SK-MEL-5 (cell line): ENCODE measurements around the gene C18orf54. TPM values are rescaled to one million over a fixed set of nuclear protein-coding genes. Genes with fewer than 3 reads are reported as not detected.
A peak's percentile ranks its signal among the peaks of the same experiment; 100 is the strongest.
"Not testable (repeated sequence)": the region's sequence is repeated elsewhere in the genome, so short reads cannot be mapped to it uniquely, and the experiment has no call there.

Source experiments
- DNase-seq: peaks from one replicate; pipeline ENCODE4 v3.0.0-alpha.2; 2016; ENCODE audit warnings: low read depth, low spot score
- in situ Hi-C: cut with HindIII; loops from 2 replicates; pipeline ENCODE4 v1.10.0; 2016; ENCODE audit warnings: low sequenced_read_pairs, high pct_unique_total_duplicates, low pct_unique_long_range_greater_than_20kb
- polyA plus RNA-seq, 2 experiments: library from polyadenylated mRNA; depleted of rRNA; stranded (reverse); fragments of >200 nt; gene quantifications; 2 replicates each; pipeline ENCODE4 v1.2.3, GENCODE V29; 2015
- total RNA-seq: library from RNA; depleted of rRNA; stranded (reverse); fragments of >200 nt; shearing (Covaris generic); gene quantifications from 2 replicates; pipeline ENCODE4 v1.2.3, GENCODE V29; 2014; rRNA removed

The C18orf54 gene
- 1.6 and 3.4 TPM in 2 replicates for total RNA-seq
- polyA plus RNA-seq (2015; cell fraction: cytosol; rRNA removed): 2.4 and 2.6 TPM in 2 replicates
- polyA plus RNA-seq (2015; cell fraction: nucleus; rRNA removed): 4.3 and 5.2 TPM in 2 replicates

DNA sequence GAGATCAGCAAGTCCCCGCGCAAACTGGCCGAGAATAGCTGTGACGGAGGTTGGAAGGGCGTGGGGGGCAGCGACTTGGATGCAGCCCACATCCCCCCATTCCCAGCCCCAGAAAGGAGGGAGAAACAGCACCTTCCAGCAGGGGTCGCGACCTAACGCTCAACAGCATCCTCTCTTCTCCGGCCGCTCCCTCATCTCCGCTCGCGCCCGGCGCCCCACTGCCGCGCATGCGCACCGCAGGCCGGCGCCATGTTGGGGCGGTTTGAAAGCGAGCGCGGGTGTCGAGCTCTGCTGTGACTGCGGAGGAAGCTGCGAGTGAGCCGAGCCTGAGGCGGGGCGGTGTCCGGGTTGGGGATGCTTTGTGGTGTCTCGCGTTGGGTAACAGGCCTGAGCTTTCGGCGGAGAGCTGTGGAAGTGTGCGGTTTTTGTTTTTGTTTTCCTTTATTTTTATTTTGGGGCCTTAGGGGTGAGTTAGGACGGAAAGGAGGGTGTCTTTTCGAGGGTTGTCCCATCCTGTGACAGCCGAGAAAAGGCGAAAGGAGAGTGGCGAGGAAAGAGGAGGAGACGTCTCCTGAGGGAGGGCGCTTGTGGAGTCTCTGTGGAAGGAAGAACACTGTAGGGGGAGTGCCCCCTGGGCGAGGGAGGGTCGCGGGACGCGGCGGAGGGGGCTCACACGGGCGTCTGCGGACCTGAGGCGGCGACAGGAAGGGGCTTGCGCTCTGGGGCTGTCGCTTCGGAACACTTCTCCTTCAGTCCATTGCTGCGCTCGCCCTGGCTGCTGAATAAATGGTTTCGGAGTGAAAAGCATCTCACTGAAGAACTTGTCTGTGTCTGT, at the start of gene C18orf54, which contains the start of gene STARD6:
Gene C18orf54, plus strand, starts transcription at position 247 of the 835 bp plus-strand sequence. CDS start 2,667 bp downstream, outside the sequence.
Gene STARD6, minus strand, starts transcription at position 199 of the 835 bp plus-strand sequence. CDS start 3,285 bp downstream, outside the sequence.
- in situ Hi-C loops: no loop called here
- peak; percentile 89 for DNase-seq

DNA sequence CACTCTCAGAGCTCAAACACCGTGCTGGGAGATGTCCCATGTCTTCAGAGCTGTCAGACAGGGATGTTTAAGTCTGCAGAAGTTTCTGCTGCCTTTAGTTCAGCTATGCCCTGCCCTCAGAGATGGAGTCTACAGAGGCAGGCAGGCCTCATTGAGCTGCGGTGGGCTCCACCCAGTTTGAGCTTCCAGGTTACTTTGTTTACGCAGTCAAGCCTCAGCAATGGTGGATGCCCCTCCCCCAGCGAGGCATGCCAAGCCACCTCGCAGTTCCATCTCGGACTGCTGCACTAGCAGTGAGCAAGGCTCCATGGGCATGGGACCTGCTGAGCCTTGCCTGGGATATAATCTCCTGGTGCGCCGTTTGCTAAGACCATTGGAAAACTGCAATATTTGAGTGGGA, 48.1 kb upstream of the C18orf54 start:
- in situ Hi-C loops, DNase-seq: not testable (repeated sequence)

DNA sequence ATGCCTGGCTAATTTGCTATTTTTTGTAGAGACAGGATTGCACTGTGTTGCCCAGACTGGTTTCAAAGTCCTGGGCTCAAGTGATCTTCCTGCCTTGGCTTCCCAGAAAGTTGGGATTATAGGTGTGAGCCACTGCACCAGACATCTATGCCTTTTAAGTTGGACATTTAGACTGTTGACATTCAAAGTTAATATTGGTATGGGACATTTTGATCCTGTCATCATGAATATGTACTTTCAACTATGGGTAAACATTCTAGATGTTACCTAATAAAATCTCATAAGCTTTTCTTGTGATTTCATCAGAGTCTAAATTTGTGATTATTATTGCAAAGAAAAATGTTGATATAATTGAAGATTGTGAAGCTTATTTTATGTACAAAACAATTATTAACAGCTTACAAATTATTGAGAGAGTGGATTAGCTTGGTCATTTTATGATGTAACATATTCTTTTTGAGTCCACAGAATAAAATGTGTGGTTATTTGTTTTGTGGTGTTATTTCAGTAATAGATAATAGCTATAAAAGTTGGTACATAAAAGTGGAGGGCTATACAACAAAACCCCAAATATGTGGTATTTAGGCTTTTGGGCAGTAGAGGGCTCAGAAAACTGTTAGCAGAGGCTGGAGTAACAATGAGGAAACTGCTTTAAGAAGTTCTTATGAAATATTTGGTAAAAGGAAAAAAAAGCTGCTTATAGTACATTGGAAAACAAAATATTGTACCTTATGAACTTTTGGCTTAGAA, 41.5 kb upstream of the C18orf54 start:
- in situ Hi-C loops: no loop called here

DNA sequence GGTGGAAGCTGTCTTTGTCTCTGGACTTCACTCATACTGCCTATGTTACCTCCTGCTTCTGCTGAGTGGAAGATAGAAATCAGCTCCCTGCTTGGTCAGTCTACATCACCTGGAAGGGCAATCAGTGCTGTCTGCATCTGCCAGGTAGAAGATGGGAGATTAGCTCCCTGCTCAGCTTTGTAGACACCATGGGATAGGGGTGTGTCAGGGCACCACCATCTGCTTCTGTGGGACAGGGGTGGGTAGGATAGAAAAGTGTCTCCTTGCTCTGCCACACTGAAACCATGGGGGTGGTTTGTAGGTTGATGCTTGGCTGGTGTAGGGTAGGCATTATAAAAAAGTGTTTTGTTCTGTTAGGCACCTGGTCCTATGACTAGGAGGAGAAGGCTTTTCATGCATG, 34.1 kb upstream of the C18orf54 start:
- in situ Hi-C loops: no loop called here
- no peak for DNase-seq

More for the DNA sequence above, 41.5 kb upstream of the C18orf54 start:
- DNase-seq: no peak

DNA sequence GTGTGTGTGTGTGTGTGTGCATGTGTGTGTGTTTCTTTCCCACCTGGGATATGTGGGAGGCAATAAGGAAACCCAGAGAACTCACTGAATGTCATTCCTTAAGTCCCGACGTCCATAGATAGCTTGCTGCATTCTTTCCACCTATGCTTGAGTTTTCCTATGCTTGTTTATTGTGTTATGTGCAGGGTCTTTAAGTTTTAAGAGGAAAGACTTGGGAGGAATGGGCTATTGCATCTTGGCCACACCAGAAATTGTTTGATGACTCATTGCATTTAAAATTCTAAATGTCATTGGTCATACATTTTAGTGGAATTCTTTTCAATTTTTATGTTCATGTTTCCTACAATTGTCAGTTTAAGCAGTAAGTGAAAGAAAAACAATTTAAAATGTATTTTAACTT, 33.7 kb upstream of the C18orf54 start:
- in situ Hi-C loops: no loop called here
- no peak for DNase-seq

DNA sequence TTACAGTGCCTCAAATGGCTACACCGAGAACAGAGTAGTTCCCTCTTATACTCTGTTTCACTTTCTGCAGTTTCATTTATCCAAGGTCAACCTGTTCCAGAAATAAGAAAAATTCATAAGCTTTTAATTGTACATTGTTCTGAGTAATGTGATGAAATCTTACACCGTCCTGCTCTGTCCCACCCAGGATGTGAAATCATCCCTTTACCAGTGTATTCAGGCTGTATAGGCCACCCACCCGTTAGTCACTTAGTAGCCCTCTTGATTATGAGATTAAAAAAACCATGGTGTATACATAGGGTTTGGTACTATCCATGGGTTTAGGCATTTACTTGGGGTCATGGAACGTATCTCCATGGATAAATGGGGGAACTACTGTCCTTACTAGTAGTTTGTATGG, 29.9 kb upstream of the C18orf54 start:
- DNase-seq: no peak
- in situ Hi-C loops: no loop called here

DNA sequence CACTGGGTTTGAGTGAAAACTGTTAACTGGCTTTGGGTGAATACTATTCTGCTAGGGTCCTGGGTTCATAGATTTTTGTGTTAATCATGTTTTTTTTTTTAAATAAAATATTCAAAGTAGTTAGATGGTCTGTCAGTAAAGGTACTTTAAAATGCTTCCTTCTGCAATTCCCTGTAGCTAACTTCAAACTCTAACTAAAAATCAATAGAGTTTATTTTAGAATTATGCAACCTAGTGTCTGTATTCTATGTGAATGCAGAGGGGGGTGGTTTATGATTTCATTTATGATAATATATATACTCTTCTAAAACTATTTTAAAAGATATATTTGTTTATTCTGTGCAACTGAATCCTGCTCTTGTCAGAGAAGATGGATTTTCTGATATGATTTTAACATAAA, 27.9 kb upstream of the C18orf54 start:
- no peak for DNase-seq
- in situ Hi-C loops: no loop called here

DNA sequence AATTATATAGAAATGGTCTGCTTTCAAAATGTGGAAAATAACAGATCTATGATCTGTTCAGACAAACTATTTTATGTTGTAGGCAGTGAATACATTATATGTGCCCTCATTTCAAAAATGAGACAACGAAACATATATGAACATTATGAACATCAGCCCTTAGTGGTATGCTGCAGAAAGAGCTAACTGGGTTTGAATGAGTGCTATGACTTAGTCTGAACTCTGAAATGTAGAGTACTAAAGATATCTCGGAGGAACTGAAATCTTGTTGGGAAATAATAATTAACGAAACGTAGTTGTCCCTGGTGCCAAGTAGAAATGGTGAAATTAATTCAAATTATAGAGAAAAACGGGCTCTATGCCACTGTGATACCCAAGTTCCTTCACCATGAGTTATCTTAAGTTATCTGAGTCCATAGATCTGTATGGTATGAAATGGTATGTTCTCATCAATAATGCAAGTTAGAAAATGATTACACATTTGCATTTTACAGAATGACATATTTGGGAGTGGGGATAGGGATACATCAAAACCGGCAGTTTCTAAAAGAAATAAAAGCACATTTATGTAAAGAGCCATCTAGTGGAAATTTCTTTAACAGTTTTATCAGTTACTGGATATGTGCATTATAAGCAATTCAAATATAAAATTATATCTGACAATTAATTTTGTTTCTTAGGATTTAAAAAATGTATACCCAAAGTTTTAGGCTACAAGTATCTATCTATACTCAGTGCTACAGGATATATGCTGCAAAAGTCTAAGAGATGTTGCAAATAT, 26.7 kb upstream of the C18orf54 start:
- in situ Hi-C loops: no loop called here
- peak; percentile 2 for DNase-seq

DNA sequence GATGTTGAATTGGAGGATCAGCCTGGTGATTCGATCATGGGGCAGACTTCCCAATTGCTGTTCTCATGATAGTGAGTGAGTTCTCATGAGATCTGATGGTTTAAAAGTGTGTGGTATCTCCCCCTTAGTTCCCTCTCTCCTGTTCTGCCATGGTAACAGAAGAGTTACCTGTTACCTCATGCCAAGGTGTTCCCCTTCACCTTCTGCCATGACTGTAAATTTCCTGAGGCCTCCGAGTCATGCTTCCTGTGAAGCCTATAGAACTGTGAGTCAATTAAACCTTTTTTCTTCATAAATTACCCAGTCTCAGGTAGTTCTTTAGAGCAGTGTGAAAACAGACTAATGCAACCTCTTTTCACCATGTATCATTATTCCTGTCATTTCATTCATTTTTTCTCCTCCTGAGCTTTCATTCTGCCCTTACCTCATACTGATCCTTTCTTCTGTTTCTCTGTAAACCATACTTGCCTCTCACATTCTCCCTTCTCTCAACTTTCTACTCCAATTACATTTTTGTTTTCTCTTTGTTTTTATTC, 22.0 kb upstream of the C18orf54 start:
- DNase-seq: no peak
- in situ Hi-C loops: no loop called here

DNA sequence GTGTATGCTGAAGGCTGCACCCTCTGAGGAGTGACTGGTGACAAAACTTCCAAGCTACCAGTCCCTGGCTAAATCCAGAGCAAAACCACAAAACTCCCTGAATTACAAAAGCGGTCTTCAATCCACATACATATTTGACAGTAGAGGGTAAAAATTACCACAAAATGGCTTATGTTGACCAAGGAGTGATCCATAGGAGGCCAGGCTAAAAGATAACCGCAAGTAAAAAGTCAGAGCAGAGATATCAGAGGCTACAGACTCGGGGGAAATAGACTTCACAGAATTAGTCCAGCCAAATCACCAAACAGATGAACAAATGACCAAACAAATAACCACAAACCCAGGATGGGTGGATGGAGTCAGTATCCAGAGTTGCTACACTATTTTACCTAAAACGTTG, 19.5 kb upstream of the C18orf54 start:
- in situ Hi-C loops: no loop called here
- DNase-seq: no peak

DNA sequence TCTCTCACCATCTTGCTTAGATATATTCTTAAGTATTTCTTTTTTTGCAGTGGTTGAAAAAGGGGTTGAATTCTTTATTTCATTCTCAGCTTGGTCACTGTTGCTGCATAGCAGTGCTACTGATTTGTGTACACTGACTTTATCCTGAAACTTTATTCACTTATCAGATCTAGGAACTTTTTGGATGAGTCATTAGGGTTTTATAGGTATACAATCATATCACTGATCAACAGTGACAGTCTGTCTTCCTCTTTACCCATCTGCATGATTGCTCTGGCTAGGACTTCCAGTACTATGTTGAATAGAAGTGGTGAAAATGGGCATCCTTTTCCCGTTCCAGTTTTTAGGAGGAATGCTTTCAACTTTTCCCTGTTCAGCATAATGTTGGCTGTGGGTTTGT, 6.5 kb upstream of the C18orf54 start:
- no peak for DNase-seq
- in situ Hi-C loops: no loop called here

DNA sequence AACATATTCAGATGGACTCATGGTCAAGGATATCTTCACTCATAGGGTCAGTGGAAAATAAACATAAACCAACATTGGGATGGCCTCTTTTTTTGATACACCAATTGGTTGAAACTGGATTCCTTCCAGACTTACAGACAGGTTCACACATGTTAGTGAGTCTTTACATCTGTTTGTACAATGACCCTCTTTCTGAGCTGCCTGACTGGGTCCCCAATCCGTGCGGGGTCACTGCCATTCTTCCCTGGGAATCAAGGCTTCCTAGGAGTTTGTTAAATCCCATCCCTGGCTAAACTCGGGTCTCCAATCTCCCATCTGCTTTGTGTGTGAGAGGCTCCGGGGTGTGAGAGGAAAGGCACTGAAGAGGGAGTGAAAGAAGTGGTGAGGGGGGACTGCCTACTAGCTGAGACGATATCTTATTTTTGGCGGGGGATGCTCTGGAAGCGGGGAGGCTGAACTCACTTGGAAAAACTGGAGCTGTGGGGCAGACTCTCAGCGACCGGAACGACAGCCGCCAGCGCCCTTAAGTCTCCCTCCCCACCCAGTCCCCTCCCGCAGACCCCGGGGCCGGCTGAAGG, 535 bp upstream of the C18orf54 start:
- in situ Hi-C loops: no loop called here
- no peak for DNase-seq

DNA sequence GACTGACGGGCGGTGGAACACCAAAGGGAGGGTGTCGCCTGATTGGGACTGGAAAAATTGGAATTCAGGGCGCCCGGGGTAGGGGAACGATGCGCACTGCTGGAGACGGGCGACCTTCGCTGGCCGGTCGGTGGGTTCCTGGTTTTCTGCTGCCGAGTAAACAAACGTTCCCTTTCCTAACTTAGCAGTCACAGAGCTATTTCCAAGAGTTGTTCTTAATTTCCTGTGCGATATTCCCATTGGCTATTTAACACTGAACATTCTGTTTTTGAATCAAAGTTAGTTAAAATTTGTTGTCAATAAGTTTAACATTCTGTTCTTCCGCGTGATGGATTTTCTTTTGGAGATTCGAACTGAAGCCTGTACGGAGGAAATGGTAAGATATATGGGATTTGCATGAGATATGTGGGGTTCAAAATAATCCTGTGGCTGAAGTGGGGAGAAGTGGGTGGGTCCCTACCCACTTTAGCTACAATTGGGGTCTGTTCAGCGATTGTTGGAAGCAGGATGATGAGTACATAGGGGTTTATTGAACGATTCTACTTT, 862 bp downstream of the C18orf54 start:
- peak; percentile 5 for DNase-seq

DNA sequence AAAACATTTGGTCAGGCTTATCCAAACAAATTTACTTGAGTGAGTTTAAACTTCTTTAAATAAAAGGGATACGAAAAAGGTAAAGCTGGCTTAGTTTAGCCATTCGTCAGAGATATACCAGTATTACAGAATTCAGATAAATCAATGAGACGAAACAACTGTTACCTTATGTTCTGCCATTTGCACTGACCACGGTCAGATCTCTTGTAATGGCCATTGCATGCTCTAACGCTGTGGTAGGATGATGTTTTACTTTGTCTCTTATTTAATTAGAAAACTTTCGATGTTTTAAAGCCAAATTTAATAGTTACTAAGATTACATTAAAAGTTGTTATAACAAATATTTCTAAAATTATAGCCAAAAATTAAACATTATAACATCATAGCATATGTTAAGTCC, 1.5 kb downstream of the C18orf54 start:
- in situ Hi-C loops: no loop called here
- DNase-seq: no peak

More for the DNA sequence above, 862 bp downstream of the C18orf54 start:
- in situ Hi-C loops: no loop called here

DNA sequence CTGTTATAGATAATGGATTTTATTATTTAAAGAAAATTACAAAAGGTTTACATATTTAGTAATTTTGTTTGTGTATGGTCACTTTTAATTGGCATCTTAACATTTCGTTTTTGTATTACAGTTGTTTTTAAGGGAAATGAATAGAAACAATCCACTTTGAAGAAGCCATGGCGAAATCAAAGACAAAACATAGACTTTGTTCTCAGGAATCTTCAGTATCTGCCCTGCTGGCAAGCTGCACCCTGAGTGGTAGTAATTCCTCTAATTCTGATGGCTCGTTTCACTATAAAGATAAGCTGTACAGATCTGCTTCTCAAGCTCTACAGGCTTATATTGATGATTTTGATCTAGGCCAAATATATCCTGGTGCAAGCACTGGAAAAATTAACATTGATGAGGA, 2.7 kb downstream of the C18orf54 start:
- in situ Hi-C loops: no loop called here
- no peak for DNase-seq

DNA sequence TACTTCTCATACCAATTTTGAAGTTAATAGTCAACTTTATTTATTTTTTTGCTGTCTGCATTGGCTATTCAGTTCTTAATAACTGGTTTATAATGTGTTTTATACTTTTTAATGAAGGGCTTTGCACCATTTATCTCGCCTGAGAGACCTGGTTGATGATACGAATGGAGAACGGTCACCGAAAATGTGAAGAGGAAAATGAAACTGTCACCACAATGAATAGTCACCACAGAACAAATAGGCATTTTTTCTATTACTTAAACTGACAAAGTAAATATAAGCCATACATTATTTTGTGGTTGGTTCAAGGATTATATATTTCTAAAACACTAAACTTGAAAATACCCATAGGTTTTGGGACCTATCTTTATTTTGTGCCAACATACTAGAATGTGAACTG, 20.4 kb downstream of the C18orf54 start:
- in situ Hi-C loops: no loop called here
- DNase-seq: no peak

DNA sequence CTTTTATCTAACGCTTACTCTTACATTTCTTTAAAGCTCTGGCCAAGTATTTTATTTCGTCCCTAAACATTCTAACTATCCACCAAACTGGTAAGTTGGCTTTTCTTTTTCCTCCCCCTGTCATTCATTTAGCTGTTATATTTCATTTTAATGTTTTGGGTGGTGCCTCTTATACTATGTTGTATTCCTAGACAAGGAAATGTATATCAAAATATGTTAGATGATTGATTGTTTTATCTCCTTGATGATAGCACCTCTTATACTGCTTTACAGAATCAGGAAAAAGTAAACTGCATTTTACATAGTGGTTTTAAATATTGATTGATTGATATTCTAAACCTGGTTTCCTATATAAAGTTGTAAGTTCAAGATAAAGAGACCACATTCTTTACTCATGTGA, 23.9 kb downstream of the C18orf54 start:
- in situ Hi-C loops: no loop called here

More for the DNA sequence above, 23.9 kb downstream of the C18orf54 start:
- DNase-seq: no peak
